ENCODE results near the gene USP34. TPM values are rescaled to one million over a fixed set of nuclear protein-coding genes. Genes with fewer than 3 reads are reported as not detected.

USP34 gene

GRCh38 chr2:61138859-61139258 is 332.0 kb downstream of the USP34 start:
- Histone ChIP-seq H2BK15ac (ENCODE audit: low read length) (no peak overlapping the region), H3K27me3 (ENCODE audit: control insufficient read depth in 3 of 3, insufficient read depth in 3 of 3, low read depth in 1 of 3, low read length in 3 of 3) (no peaks in the 10 kb centered on the region), H4K91ac (ENCODE audit: low read depth, low read length, poor library complexity) (no peak overlapping the region), H2AK5ac (ENCODE audit: low read depth, low read length) (no peak overlapping the region), H3K23ac (ENCODE audit: low read depth, low read length, poor library complexity) (no peak overlapping the region), H3K4me2 (ENCODE audit: insufficient read depth, low read length, poor library complexity, severe bottlenecking) (no peak overlapping the region), H3K27ac (replicated peaks; ENCODE audit: low read length) (no peak overlapping the region), H2BK120ac (ENCODE audit: low read depth, low read length) (no peak overlapping the region), H3K79me1 (ENCODE audit: low read depth, low read length) (no peaks in the 10 kb centered on the region), H3K36me3 (replicated peaks in 1 of 2; ENCODE audit: control insufficient read depth in 2 of 2, insufficient read depth in 2 of 2, low read length in 2 of 2) (peaks cover 0 to 3% of the 10 kb centered on the region in 2 donors), H3K18ac (ENCODE audit: low read length) (no peak overlapping the region), H2BK12ac (ENCODE audit: low read length) (no peak overlapping the region), H3K9me3 (replicated peaks in 1 of 2; ENCODE audit: control insufficient read depth in 2 of 2, insufficient read depth in 1 of 2, low read depth in 1 of 2, low read length in 2 of 2) (no peaks in the 10 kb centered on the region), H3K14ac (ENCODE audit: low read length) (no peak overlapping the region), H4K8ac (ENCODE audit: low read depth, low read length) (no peak overlapping the region), H3K4me3 (ENCODE audit: low read length in 2 of 2) (no peak overlapping the region), H3K4ac (ENCODE audit: low read length) (no peak overlapping the region), H2AFZ (ENCODE audit: low read length) (no peak overlapping the region), H3K9ac (ENCODE audit: low read depth, low read length, poor library complexity) (no peak overlapping the region), H2BK5ac (ENCODE audit: low read length) (no peak overlapping the region), H3K4me1 (ENCODE audit: control insufficient read depth in 2 of 2, insufficient read depth in 1 of 2, low read depth in 1 of 2, low read length in 2 of 2) (no peaks in the 10 kb centered on the region)
- no peak for DNase-seq (ENCODE audit: low spot score)
- WGBS, 2 donors (ENCODE audit: extremely low coverage in 2 of 2, insufficient read length in 2 of 2, insufficient replicate concordance in 1 of 2), result no CpG with 5 or more reads among the region's 4 CpGs

Small RNAs within 50 kb of the gene (small RNA-seq; reads per million reads assigned to genes)
- gene SNORA70B (ENCODE audit: insufficient read depth), result not detected

Data from neuronal stem cell (in vitro differentiated cells).